Mononuclear cell (primary cell): ENCODE results near the gene SLC6A8. TPM values are rescaled to one million over a fixed set of nuclear protein-coding genes. Genes with fewer than 3 reads are reported as not detected.
A peak's percentile ranks its signal among the peaks of the same experiment; 100 is the strongest.
"Not testable (repeated sequence)": the region's sequence is repeated elsewhere in the genome, so short reads cannot be mapped to it uniquely, and the experiment has no call there.

Experiments
- H3K27me3 ChIP-seq: 2 replicates; pipeline ENCODE4 v1.6.0; 2011; ENCODE audit warnings: low read length, control low read depth; ENCODE audit not compliant: insufficient read depth
- H3K4me1 ChIP-seq: 2 replicates; pipeline ENCODE4 v1.5.1; 2011; ENCODE audit warnings: mild to moderate bottlenecking, low read length, control low read depth; ENCODE audit not compliant: insufficient read depth
- H3K4me3 ChIP-seq: 2 replicates; pipeline ENCODE4 v1.5.1; 2011; ENCODE audit warnings: mild to moderate bottlenecking, low read length, moderate library complexity
- H3K9me3 ChIP-seq: 2 replicates; pipeline ENCODE4 v1.5.1; 2011; ENCODE audit warnings: low read depth, mild to moderate bottlenecking, control low read depth, low read length
- total RNA-seq: library from RNA; depleted of rRNA; stranded (reverse); fragments of >200 nt; gene quantifications from one replicate; pipeline ENCODE4 v1.2.3, GENCODE V29; 2012

SLC6A8 gene
- total RNA-seq, 1 donor = 0.94 TPM

DNA sequence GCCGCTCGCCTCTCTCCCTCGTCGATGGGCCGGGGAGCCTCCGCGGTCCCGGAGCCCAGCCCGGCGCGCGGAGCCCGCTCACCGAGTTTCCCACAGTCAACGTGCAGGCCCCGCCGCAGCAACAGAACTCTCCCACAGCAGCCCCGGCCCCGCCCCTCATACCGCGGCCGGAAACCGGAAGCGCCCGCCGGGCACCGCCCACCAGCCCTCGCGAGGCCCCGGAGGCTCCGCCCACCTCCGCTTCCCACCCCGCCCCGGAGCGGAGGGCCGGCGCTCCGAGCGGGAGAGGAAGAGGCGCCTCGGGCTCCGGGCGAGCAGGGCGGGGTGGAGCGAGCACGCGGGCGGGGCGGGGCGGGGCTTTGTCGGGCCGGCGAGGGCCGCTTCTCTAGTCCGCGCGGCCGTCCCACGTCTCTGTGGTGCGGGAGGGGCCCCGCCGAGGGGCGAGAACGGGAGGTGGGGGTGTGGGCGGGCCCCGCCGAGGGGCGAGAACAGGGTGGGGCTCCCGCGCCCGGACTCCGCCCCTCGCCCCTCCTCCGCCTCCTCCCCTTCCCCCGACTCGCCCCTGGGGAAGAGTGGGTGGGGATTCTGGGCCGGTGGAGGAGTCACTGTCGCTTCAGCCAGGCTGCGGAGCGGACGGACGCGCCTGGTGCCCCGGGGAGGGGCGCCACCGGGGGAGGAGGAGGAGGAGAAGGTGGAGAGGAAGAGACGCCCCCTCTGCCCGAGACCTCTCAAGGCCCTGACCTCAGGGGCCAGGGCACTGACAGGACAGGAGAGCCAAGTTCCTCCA, 36.7 kb downstream of the SLC6A8 start, which contains the start of the genes ABCD1 and BCAP31:
Gene ABCD1 (plus strand): TSS at position 605 of the 787 bp plus-strand sequence. CDS start 411 bp downstream, outside the sequence.
Gene BCAP31 (minus strand): TSS at position 136 of the 787 bp plus-strand sequence. CDS start 1,143 bp downstream, outside the sequence.
- Histone ChIP-seq H3K9me3 (no peaks in the 10 kb centered on the region), H3K4me3 (peak within 1 kb of the TSS; percentile 59), H3K4me1 (peaks cover 54% of the 10 kb centered on the region), H3K27me3 (no peaks in the 10 kb centered on the region)

DNA sequence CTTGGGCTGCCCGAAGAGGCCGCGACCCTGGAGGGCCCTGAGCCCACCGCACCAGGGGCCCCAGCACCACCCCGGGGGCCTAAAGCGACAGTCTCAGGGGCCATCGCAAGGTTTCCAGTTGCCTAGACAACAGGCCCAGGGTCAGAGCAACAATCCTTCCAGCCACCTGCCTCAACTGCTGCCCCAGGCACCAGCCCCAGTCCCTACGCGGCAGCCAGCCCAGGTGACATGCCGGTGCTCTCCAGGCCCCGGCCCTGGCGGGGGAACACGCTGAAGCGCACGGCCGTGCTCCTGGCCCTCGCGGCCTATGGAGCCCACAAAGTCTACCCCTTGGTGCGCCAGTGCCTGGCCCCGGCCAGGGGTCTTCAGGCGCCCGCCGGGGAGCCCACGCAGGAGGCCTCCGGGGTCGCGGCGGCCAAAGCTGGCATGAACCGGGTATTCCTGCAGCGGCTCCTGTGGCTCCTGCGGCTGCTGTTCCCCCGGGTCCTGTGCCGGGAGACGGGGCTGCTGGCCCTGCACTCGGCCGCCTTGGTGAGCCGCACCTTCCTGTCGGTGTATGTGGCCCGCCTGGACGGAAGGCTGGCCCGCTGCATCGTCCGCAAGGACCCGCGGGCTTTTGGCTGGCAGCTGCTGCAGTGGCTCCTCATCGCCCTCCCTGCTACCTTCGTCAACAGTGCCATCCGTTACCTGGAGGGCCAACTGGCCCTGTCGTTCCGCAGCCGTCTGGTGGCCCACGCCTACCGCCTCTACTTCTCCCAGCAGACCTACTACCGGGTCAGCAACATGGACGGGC, 37.5 kb downstream of the SLC6A8 start:
- H3K4me3 ChIP-seq = peak overlapping the region; percentile 43
- no peaks in the 10 kb centered on the region for H3K9me3 ChIP-seq
- peaks cover 54% of the 10 kb centered on the region for H3K4me1 ChIP-seq
- no peaks in the 10 kb centered on the region for H3K27me3 ChIP-seq

DNA sequence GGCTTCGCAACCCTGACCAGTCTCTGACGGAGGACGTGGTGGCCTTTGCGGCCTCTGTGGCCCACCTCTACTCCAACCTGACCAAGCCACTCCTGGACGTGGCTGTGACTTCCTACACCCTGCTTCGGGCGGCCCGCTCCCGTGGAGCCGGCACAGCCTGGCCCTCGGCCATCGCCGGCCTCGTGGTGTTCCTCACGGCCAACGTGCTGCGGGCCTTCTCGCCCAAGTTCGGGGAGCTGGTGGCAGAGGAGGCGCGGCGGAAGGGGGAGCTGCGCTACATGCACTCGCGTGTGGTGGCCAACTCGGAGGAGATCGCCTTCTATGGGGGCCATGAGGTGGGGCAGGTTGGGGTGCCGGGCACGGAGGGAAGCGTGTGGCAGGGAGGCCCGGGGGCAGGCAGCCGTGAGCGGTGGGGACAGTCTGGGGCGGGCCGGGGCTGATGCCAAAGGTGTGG, 38.1 kb downstream of the SLC6A8 start:
- peak overlapping the region; percentile 6 for H3K4me3 ChIP-seq

DNA sequence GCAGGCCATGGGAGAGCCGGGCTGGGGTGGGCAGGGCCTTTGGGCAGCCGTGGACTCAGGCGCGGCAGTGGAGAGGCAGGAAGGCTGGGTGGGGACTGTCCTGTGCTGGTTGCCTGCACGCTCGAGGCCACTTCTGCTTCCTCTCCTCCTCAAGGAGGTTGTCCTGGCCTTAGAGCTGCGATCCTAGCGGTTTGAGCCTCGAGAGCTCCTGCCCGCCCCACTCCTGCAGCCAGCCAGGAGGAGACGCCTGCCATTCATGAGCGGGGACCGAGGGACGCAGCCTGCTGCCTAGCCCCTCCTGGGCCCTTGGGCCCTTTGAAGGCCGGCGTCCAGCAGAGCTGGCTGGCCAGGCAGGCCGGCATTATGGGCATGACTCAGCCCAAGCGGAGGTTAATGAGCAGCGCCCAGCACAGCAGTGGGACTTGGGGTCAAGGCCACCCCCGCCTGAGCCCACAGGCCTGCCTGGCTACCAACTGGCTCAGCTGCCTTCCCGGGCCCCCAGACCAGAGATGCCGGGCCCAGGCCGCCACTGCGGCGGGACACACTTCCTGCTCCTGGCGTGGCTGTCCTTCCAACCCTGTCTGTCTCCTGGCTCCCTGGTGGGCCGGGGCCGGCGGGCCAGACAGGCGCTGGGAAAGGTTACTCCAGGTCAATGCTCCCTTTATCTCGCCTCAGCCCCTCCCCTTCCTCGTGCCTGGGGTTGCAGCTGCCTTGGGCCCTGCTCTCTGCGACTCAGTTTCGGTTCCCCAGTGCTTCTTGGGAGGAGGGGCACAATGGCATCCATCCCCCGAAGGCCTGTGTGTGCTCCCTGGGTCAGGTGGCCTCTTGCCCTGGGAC, 38.8 kb downstream of the SLC6A8 start:
- Histone ChIP-seq H3K4me3 (peak overlapping the region; percentile 28), H3K9me3 (no peaks in the 10 kb centered on the region), H3K4me1 (peaks cover 65% of the 10 kb centered on the region), H3K27me3 (no peaks in the 10 kb centered on the region)

More for the DNA sequence above, 38.1 kb downstream of the SLC6A8 start:
- Histone ChIP-seq H3K4me1 (peaks cover 59% of the 10 kb centered on the region), H3K27me3 (no peaks in the 10 kb centered on the region), H3K9me3 (no peaks in the 10 kb centered on the region)

DNA sequence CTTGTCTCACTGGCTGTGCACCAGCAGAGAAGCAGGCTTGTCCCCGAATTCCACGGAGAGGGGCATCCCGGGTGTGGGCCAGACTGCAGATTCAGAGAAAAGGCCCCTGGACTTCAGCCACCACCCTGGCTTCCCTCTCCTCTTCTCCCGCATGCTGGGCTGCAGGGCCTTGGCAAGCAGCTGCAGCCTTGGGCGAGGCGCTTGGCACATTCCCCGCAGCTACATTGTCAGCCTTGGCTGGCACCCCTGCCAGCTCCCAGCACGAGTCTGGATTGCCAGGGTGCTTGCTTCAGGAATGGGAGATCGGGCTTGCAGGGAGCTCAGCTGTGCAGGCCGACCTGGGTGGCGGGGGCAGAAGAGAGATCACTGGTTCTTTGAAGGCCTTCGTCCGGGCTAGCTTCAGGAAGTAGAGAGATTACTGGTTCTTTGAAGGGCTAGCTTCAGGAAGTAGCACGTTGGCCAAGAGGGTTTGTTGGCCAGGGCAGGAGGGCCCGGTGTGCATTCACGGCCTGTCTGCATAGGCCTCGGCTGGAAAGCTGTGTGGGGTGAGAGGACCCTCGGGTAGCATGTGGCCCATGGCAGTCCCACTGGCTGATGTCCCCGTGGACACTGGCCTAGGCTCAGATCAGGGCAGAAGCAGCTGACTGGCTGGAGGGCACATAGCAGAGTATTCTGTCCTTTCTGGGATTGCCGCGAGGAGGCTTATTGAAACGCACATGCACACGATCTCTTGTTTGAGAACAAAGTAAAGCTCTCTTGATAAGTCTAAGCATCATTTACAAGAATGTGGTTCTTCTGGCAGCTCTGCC, 39.6 kb downstream of the SLC6A8 start:
- H3K4me1 ChIP-seq = peaks cover 68% of the 10 kb centered on the region
- H3K4me3 ChIP-seq = peak overlapping the region; percentile 28
- H3K9me3 ChIP-seq = no peaks in the 10 kb centered on the region
- no peaks in the 10 kb centered on the region for H3K27me3 ChIP-seq

DNA sequence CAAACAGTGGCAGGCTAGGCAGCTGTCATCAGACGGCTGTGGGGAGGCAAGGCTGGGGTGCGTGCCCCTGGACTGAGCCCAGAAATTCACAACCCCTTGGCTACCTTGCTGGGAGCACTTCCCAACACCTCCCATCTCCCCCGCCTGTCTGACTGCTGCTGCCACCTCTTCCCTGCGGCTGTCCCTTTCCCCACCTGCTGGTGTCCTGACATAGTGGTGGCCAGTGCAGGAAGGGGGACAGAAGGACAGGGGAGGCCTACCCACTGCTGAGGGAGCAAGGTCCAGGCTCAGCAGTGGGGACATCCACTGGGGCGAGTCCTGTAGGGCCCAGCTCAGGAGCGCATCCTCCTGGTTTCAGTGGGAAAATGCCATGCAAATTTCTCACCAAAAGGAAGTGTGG, 40.4 kb downstream of the SLC6A8 start:
- Histone ChIP-seq H3K27me3 (no peaks in the 10 kb centered on the region), H3K9me3 (no peaks in the 10 kb centered on the region), H3K4me1 (peaks cover 65% of the 10 kb centered on the region), H3K4me3 (no peak overlapping the region)

DNA sequence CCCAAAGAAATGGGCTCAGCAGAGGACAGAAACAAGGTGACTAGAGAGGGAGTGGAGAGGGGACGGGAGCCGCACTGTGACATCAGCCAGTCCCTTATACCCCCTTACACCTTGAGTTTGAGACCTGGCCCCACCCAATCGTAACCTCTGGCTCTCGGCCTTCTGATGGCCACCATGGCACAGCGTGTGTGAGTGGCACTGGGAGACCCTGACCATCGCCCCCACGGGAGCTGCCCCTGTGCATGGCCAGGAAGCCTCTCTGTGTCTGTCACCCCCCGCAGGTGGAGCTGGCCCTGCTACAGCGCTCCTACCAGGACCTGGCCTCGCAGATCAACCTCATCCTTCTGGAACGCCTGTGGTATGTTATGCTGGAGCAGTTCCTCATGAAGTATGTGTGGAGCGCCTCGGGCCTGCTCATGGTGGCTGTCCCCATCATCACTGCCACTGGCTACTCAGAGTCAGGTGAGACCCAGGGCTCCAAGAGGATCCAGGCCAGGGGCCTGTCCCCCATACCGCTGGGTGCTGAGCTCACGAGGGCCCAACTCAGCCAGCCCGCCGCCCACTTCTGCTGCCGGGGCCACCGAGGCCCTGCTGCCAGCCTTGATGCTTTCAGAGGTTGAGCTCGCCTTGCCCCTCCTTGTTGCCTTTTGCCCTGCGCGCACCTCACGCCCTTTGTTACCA, 41.4 kb downstream of the SLC6A8 start:
- H3K4me3 ChIP-seq = no peak overlapping the region
- peaks cover 64% of the 10 kb centered on the region for H3K4me1 ChIP-seq
- no peaks in the 10 kb centered on the region for H3K27me3 ChIP-seq
- no peaks in the 10 kb centered on the region for H3K9me3 ChIP-seq

DNA sequence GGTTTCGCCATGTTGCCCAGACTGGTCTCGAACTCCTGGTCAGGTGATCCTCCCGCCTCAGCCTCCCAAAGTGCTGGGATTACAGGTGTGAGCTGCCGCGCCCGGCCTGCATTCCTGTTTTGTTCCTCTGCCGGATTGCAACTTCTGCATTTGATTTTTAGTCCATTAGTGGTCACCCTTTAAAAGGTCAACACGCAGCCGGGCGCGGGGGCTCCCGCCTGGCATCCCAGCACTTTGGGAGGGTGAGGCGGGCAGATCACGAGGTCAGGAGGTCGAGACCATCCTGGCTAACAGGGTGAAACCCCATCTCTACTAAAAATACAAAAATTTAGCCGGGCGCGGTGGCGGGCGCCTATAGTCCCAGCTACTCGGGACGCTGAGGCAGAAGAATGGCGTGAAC, 42.4 kb downstream of the SLC6A8 start:
- H3K9me3 ChIP-seq, H3K27me3 ChIP-seq, H3K4me3 ChIP-seq: not testable (repeated sequence)
- H3K4me1 ChIP-seq = peaks cover 62% of the 10 kb centered on the region

DNA sequence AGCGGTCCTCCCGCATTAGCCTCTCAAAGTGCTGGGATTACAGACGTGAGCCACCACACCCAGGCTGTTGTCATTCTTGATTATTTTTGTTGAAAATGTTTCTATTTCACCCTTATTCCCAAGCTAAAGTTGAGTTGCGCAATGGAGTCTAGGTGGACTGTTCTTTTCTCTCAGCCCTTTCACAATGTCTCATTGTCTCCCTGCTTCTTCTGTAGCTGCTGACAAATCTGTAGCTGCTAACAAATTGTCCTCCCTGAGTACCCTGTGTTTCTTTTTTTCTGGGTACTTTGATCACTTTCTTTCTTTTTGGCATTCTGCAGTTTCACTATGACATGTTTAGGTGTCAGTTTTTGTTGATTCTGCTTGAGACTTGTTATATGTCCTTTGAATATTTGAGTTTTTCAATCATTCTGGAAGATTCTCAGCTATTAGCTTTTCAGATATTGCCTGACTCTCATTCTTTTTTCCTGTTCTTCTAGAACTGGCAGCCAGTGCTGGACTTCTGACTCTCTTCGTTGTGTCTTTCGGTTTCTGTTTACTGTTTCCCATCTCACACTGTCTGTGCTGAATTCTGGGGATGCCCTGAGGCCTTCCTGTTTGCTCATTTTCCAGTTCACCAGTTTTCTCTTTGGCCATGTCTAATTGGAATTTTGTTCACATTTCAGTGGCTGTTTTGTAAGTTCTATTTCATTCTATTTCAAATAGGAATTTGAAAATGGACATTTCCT, 43.6 kb downstream of the SLC6A8 start:
- H3K4me3 ChIP-seq = no peak overlapping the region
- no peaks in the 10 kb centered on the region for H3K9me3 ChIP-seq
- peaks cover 50% of the 10 kb centered on the region for H3K4me1 ChIP-seq
- no peaks in the 10 kb centered on the region for H3K27me3 ChIP-seq

DNA sequence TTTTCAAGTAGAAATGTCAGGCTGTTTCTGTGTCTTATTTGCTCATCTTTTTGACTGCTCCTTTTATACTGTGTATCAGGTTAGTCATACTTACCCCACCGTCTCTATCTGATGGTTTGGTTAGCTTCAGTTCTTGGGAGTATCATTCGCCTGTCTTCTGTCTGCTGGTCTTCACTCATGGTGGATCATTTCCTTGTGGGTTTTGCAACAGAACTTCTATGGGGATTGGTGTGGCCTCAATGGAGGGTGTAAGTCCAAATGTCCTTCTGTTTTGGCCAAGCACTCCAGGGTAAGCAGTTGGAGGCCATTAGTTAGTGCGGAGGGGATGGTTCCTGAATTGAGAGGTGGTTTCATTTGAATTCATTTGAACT, 44.1 kb downstream of the SLC6A8 start:
- Histone ChIP-seq H3K9me3 (no peaks in the 10 kb centered on the region), H3K4me1 (peaks cover 45% of the 10 kb centered on the region), H3K27me3 (no peaks in the 10 kb centered on the region), H3K4me3 (no peak overlapping the region)

DNA sequence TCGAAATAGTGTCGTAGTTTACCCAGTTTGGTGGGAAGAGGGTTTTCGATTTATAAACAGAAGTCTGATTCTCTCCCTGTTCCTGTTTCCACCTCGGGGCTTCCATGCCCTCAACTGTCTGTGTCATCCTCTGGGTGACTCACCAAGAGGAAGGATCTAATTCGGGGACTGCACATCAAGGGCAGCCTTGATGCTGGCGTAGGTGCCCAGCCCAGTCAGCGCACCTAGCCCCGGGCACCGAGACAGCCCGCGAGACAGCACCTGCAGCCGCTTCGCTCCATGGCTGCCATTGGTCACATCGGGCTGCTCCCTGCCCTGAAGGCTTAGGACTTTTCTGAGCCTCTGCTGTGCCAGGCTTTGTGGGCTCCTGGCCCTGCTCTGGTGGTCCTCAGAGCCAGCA, 44.7 kb downstream of the SLC6A8 start:
- Histone ChIP-seq H3K27me3 (no peaks in the 10 kb centered on the region), H3K4me3 (no peak overlapping the region), H3K4me1 (peaks cover 40% of the 10 kb centered on the region), H3K9me3 (no peaks in the 10 kb centered on the region)

DNA sequence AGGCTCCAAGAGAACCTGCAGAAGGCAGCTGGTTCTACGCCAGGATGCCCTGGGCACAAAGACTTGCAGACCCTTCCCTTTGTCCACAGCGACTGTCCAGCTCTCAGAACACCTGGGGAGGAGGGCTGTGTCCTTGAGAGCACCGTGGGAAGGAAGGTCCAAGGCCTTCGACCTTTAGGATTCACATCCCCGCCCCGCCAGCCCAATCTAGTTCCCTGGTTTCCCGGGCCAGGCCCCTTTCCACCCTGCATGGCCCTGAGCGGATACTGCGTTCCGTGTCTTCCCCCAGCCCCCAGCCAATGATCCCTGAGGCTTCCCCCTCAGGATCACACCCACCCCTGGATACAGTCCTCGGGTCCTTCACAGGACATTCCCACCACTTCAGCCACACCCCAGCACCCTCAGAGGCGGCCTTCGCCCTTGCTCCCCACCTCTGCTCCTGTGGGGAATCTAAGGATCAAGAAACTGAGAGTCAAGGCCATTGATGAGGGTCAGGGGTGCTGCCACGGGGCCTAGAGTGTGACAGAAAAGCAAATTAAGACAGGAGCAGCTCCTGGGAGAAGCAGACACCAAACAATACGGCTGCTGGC, 46.0 kb downstream of the SLC6A8 start:
- no peaks in the 10 kb centered on the region for H3K9me3 ChIP-seq

DNA sequence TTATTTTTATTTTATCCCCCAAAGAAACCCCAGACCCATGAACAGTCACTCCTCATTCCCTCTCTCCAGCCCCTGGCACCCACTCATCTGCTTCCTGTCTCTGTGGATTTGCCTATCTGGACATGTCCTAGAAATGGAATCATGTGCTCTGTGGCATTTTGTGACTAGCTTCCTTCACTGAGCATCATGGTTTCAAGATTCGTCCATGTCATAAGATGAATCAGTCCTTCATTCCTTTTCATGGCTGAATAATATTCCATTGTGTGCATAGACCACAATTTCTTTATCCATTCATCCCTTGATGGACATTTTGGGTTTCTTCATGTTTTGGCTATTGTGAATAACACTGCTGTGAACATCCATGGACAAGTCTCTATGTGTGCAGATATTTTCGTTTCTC, 47.1 kb downstream of the SLC6A8 start:
- no peaks in the 10 kb centered on the region for H3K27me3 ChIP-seq
- H3K4me1 ChIP-seq = peaks cover 27% of the 10 kb centered on the region
- no peaks in the 10 kb centered on the region for H3K9me3 ChIP-seq
- no peak overlapping the region for H3K4me3 ChIP-seq

More for the DNA sequence above, 46.0 kb downstream of the SLC6A8 start:
- H3K27me3 ChIP-seq = no peaks in the 10 kb centered on the region
- H3K4me1 ChIP-seq = peaks cover 26% of the 10 kb centered on the region
- H3K4me3 ChIP-seq = no peak overlapping the region
